Stimulated activated CD4-positive, alpha-beta T cell treated with anti-CD3 and anti-CD28 coated beads, Interleukin-12 subunit alpha, Interleukin-12 subunit beta, amount 100 ng/mL, for 24 hours (primary cell): ENCODE measurements around the gene CELSR1.

Experiments
- DNase-seq, 2 experiments: peaks; one replicate each; pipeline ENCODE4 v3.0.0-alpha.2; 2020; ENCODE audit warnings: low read depth in 2 of 2

CELSR1 gene

GRCh38 chr22:46551321-46551720 lies 13.9 kb upstream of the CELSR1 start:
- no peak for DNase-seq

- no peak for DNase-seq
These were observed 12.7 kb upstream of the CELSR1 start for GRCh38 chr22:46549971-46550641.

- no peak for DNase-seq
These were observed 12.1 kb upstream of the CELSR1 start for GRCh38 chr22:46549563-46549840.

- DNase-seq = no peak
These were observed 10.4 kb upstream of the CELSR1 start for GRCh38 chr22:46547883-46548244.

GRCh38 chr22:46547179-46547882 lies 9.9 kb upstream of the CELSR1 start:
- no peak for DNase-seq

- no peak for DNase-seq
These were observed 9.2 kb upstream of the CELSR1 start for GRCh38 chr22:46546466-46547178.

GRCh38 chr22:46545086-46545792 lies 7.8 kb upstream of the CELSR1 start:
- no peak for DNase-seq

GRCh38 chr22:46542011-46542985 lies 4.9 kb upstream of the CELSR1 start:
- peak; percentile 50 to 58 for DNase-seq

GRCh38 chr22:46541536-46541935 lies 4.1 kb upstream of the CELSR1 start:
- no peak for DNase-seq

GRCh38 chr22:46540874-46541273 lies 3.5 kb upstream of the CELSR1 start:
- DNase-seq = no peak

GRCh38 chr22:46539169-46539568 lies 1.7 kb upstream of the CELSR1 start:
- no peak for DNase-seq

GRCh38 chr22:46538814-46539160 lies 1.4 kb upstream of the CELSR1 start:
- peak in 1 of 2 experiments; percentile 20 for DNase-seq

GRCh38 chr22:46537946-46538813 lies 760 bp upstream of the CELSR1 start:
- DNase-seq = no peak

GRCh38 chr22:46536537-46537224 lies 739 bp downstream of the CELSR1 start:
- no peak for DNase-seq

- DNase-seq = no peak
These were observed 1.4 kb downstream of the CELSR1 start for GRCh38 chr22:46535876-46536536.

GRCh38 chr22:46534901-46535630 lies 2.4 kb downstream of the CELSR1 start:
- DNase-seq = no peak

- no peak for DNase-seq
These were observed 3.1 kb downstream of the CELSR1 start for GRCh38 chr22:46534177-46534776.
